Stimulated activated CD8-positive, alpha-beta memory T cell treated with anti-CD3 and anti-CD28 coated beads, Interleukin-4, amount 100 ng/mL, for 24 hours (primary cell): ENCODE data around the gene POLD3.

ENCODE experiments used
- DNase-seq: peaks from one replicate; pipeline ENCODE4 v3.0.0-alpha.2; 2020; ENCODE audit warnings: low read depth

The POLD3 gene

DNA sequence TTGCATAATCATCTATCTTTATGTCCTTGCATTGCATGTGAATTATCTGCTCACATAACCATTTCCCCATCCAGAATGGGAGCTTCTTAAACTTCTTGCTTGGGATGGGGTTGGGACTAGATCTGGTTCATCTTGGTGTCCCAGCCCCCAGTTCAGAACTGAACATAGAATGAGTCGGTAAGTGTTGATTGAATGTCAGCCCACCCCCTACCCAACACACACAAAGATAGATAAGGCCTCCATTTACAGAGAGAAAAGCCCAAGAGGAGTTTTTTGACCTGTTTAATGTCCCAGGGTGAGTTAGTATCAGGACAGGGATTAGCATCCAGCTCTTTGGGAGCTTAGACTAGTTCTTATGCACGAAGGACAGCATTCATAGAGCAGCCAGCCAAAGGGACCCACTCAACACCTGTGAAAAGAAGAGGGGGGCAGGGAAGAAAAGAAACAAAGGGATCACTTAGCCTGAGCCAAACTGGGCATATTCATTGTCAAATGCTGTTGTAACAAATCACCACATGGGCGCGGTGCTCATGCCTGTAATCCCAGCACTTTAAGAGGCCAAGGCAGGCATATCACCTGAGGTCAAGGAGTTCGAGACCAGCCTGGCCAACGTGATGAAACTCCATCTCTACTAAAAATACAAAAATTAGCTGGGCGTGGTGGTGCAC is 81.4 kb downstream of the POLD3 start:
- no peak for DNase-seq

DNA sequence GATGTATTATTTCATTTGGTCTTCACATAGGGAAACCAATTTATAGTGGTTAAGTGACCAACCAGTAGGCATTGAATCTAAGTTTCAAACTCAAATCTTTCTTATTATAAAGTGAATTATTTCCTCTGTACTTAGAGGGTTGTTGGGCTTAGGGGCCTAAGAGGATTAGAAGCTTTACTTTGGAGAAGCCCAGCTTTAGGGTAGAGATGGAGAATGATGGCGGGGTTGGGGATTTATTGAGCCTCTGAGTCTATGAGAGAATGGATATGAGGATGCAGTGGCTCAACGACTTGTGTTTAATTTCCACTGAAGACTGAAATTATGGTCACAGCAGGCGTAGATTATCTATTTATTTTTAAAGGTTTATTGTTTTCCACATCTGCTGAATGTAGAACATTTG is 83.4 kb downstream of the POLD3 start:
- DNase-seq = no peak

DNA sequence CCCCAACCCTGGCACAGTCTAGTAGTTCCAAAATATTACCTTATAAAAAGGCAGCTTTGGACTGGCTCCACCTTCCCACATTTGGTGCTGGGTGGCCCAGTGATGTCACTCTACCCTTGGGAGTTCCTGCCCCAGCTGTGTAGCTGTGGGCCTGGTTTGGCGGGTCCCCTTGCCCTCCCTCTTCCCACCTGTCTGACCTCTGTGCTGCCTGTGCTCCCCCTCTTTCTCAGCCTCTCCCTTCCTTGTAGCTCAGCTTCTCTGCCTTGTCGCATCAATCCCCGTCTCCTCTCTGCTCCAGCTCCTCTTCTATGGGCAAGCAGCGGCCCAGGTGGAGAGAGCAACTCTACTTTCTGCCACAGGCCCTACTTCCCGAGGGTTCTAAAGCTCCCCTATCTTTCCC is 84.2 kb downstream of the POLD3 start:
- no peak for DNase-seq

DNA sequence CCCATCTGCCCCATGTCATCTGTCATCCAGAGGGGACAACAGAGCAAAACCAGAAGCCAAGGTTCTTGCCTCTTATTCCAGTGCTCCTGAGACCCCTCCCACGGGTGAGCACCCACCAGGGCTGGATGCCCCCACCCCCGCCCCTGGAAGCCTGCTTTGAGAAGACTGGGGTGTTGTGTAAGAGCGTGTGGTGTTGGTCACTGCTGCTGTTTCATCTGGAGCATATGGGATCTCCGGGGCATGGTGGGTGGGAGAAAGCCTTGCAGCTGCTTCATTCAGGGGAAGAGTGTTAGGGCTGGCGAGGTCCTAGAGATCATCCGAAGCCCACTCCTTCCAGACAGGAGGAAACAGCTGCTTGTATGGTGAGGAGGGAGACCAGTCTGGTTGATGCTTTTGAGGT is 84.7 kb downstream of the POLD3 start:
- no peak for DNase-seq

DNA sequence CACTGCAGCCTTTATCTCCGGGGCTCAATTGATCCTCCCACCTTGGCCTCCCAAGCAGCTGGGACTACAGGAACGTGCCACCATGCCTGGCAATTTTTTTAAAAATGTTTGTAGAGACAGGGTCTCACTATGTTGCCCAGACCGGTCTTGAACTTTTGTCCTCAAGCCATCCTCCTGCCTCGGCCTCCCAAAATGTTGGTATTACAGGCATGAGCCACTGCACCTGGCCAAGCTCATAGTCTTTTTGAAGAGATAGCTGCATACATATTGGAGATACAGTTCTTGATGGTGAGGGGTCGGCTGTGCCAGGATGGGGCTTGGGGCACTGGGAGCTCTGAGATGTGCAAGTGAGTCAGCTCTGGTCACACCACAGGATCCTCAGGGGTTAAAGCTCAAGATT is 85.7 kb downstream of the POLD3 start:
- no peak for DNase-seq

DNA sequence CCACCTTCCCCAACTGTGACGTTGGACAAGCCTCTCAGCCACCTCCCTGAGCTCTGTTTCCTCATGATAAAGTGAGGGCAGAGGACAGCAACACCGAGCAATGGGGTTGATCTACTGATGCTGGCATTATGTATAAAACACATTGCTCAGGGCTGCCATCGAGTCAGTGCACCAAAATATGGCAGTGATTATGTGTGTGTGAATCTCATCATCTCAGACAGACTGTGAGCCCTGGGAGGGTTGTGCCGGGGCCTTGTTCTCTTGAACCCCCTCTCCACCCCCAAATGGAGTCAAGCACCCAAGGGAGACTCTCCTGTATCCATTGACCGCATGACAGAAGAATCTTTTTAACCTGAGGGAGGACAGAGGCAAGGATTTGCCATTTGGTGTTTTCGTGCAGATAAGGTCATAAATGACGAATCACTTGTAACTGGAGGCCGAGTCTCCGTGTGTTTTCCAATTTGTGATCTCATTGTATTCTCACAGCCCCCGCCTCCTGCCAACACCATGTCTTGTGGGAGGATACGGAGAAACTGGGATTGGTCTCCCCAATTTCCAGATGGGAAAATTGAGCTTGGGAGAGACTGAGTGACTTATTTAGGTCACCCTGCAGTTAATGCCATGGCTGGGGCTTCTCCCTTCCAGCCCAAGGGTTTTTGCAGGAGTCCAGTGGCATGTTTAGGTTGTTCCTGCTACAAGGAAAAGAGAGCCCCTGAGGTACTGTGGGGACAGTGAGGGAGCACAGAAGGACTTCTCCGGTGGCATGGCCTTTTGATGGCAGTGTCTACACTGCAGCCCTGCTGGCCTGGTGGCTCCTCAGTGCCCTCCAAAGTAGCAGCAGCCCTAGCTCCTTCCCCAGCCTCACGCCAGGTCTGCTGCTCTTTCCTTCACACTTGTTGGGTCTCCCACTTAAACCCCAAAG is 86.5 kb downstream of the POLD3 start:
- no peak for DNase-seq

DNA sequence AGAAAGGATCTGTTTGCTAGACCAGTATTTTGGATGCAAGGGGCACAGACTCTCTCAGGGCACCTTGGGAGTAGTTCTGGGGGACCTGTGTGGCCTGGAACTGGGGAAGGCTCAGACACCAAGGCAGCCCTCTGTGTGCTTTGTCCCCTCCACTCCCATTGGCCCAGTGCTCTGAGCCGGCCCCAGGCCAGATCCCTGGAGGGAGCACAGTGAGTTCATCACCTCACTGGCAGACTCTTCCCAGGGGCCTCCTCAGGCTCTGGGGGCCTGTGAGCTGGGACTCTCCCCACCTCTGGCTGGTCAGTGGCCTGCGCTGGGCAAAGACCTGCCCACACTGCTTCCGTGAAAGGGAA is 87.1 kb downstream of the POLD3 start:
- DNase-seq = no peak

DNA sequence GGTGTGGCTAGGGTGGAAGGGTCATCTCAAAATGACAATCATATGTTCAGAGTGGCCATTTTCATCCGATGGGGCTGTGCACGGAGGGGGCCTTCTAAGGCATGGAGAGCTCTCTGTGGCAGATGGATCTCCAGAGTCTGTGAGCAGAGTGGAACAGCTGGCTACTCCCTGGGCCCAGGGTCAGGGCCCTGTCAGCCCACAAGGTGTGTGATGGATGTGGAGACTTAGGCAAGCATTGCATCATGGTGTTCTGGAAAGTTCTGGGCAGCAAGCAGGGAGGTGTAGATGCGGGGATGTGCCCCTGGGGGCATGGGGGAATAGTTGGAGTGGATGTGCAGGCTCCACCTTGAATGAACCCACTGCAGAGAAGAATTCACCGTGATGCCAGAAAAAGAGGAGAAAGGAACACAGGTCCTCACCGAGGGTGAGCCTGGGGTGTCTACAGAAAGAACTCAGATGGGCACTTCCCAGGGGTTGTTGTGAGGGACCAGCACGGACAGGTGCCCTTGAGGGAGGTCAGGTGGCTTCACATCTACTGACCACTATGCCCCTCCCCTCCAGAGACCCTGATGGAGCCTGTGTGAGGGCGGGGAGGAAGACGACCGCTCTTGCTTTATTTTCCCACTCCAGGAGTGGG is 87.8 kb downstream of the POLD3 start:
- DNase-seq = no peak

DNA sequence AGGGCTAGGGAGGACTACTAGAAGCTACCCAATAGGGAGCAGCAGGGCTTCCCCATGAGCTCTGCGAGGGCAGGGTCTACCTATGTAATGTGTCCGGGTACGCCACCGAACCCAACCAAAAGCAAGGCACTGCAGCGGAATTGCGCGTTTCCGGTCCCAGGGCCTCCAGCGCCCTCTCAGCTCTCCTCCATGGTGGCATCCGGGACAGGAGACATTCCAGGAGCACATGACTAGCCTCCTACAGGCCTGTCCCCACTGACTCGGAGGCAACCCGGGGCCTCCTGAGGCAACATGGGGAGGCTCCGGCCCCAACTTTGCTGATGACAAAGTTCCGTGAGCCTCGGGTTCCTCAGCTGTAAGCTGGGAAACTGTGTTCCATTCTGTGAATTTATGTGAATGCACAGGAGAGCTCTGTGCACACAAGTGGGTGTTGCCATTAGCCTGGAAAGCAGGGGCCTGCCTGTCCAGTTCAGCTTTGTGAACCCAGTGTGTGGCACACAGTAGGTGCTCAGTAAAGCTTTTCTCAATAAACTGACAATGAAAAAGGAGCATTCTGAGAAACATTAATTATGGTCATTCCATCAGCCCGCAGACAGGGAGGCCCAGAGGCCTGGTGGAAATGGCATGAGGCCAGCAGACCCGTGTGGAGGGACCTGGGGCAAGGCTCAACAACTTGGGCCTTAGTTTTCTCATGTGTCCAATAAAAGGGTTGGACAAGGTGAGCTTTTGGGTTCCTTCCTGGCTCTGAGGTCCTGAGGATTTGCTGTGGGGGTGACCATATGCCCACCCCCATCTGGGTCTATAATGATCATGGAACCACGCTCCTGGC is 88.5 kb downstream of the POLD3 start:
- DNase-seq = no peak

DNA sequence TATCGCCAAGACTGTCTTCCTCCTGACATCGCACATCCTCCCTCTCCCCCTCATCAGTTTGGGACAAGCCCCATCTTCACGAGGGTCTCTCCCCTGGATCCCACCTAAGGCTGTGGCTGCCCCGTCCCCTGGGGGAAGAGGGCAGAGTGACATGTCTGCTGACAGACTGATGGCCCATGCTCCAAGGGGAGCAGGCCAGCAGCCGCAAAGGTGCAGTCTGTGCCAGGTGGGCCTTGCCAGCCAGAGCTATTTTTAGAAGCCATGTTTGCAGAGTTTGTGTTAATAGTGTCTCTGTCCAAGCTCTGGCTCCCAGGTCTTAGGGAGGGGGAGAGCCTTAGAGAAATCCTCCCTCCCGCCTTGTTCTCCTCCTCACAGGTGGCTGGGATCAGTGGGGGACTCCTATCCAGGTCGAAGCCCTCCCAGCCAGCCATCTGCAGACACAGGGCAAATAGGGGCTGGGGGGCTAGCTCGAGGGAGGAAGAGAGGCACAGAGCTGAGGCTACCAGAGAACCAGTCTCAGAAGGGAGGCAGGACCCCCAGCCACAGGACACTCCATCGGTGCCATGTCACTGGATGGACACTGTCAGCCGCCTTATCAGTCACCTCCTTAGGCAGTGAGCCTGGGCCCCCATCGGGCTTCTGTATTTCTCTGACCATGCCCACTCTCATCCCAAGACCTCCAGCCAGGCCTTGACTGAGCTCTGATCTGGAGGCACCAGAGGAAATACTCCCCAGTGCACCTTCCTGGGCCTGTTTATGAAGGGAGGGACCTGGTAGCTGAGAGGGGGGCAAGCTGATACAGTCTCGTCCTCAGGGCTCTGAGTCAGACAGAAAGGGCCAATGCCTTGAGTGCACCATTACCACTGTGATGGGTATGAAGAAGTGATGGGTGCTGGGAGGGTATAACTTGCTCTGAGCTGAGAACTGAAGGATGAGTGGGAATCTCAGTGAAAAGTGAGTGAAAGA is 89.6 kb downstream of the POLD3 start:
- DNase-seq = no peak

DNA sequence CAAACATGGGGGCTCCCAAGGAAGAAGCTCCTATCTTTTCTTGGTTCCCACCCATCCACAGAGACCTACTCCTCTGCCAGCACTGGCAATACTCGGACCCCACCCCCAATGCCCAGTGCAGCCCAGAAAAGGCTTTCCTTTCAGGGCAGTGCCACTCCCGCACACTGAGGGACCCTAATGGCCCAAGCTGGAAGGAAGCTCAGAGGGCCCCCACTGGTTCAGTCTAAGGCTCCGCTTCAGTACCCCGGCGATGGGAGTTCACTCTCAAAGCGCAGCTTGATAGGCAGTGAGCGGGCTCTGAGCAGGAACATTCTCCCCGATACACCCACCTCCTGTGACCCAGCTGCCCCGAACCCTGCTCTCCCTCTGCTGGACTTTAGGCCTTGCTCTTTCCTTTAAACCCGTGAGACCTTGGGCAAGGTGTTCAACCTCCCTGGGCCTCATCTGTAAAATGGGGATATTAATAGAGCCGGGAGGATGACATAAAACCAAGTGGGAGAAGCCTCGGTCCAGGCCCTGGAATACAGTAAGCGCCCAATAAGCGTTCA is 90.4 kb downstream of the POLD3 start:
- no peak for DNase-seq

DNA sequence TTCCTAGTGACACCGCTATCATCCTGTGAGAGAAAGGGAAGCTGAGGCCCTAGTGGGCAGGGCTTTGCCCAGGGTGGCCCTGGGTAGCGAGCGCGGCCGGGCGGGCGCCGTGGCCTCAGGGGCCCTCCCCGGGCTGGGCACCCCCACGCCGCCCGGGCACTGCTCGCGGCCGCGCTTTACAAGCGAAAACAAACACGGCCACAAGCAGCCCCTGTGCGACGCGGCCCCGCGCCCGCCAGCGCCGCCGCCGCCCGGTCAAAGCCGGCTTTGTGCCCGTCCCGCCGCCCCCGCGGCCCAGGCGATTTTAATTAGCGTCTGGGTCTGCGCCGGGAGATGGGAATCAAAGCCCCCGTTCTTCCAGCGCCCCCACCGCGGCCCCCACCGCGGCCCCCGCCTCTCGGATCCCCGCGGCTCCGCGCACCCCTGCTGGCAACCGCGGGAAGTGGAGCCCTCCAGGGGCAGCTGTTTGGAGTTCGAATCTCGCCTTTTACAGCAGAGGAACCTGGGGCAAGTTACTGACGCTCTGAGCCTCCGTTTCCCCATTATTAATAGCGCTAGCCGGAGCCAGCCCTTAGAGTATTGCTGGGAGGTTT is 91.0 kb downstream of the POLD3 start:
- DNase-seq = no peak

DNA sequence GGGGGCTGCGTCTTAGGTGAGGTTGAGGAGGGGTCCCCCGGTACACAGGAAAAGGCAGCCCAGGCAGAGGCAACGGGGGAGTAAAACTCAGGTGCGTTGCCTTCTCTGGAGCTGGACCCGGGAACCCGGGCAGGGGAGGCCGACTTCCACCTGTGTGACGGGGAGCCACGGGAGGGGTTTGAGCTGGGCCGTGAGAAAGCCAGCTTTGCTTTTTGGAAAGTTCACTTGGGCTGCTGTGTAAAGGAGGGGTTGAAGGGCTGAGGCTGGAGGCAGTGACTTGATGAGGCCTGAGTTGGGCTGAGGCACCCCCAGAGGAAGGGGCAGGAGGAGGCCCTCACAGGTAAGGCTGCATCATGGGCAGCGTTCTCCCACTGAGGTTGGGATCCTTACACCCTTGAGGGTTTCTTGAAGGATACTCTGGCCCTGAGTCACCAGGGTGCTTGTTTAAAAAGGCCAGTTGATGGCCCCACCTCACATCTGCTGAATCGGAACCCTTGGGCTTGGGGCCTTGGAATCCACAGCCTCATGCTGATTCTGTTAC is 91.6 kb downstream of the POLD3 start:
- no peak for DNase-seq

DNA sequence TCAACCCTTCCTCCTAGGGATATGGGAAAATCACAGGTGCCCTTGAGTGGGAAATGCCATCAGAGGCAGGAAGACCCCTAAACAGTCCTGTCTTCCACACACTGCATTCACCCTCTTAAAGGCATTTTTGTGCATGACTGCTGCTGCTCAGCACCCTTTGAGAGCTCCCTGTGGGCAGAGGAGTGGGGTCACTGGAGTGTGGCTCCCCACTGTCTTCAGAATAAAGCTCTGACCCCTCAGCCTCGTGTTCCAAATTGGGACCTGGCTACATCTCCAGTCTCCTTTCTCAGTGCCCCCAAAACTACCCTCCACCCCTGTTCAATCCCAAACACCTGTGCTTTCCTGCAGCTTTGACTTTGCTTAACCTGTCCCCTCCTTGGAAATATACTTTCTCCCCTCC is 92.3 kb downstream of the POLD3 start:
- no peak for DNase-seq

DNA sequence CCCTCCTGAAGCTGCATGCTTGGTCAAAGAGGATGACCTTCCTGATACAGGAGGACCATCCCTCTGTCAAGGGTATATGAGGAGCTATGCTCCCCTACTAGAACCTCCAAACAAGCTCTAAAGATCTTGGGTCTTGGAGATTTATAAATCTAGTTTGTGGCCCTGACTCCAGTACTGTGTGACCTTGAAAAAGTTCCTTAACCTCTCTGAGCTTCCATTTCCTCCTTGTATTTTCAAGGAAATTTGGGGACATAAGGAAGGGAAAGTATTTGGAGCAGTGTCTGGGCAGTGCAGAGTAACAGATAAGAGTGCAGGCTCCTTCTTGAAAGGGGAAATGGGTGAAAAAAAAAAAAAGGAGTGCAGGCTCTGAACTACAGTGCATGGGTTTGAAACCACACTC is 93.0 kb downstream of the POLD3 start:
- no peak for DNase-seq

DNA sequence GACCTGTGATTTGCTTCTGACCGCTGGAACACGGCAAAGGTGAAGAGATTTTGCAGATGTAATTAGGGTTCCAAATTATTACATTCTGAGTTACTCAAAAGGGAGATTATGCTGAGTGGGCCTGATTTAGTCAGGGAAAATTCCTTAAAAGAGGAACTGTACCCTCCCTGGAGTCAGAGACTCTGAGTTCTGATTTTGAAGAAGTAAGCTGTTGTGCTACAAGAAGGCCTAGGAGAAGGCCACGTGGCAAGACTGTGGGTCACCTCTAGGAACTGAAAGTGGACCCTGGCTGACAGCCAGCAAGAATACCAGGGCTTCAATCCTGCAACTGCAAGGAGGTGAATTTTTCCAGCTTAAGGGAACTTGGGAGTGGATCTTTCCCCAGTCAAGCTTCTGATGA is 93.5 kb downstream of the POLD3 start:
- no peak for DNase-seq

DNA sequence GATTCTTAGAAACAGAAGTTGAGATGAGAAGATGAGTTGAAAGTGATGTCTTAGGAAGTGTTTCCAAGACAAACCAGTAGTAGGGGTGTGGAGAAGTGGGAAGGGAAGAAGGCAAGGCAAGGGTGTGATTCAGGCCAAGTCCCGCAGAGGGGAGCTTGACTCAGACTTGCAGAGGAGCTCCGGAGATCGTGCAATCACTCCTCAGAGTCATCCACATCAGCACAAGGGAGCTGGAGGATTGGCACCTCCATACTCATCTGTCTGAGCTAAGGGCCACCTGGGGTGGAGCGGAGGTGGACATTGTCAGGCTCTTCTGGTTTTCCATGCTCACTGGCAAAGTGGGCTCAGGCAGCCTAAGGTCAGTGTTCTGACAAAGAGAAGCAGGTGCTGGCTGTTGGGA is 94.4 kb downstream of the POLD3 start:
- no peak for DNase-seq

DNA sequence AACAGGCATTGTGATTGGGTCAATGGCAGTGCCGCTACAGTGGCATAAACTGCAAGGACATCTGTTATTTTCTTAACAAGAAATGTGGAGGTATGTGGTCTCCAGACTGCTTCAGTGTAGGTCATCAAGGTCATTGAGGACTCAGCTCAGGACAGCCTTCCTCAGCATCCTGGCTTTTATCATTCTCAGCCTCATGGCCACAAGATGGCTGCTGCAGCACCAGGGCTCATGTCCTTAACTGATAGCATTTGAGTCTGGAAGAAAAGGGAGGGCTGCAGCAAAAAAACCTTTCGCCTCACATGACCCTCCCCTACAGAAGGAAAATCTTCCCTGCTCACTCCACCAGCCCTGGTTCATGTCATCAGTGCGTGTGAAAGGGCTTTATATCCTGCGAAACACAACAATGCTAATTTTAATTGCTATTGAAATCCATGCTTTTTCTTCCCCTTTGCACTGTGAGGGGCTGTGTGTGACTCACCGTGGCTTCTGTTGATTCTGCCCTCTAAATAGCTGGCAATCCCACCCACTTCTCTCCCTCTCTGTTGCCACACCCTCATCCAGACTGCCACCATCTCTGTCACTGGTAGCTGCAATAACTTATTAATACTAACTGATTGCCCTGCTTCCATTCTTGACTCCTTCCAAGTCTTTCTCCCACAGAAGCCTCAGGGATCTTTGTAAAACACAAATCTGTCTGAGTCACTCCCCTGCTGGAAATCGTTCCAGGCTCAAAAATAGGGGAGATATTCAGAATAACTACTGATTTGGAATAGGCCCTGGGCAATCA is 95.0 kb downstream of the POLD3 start:
- no peak for DNase-seq

DNA sequence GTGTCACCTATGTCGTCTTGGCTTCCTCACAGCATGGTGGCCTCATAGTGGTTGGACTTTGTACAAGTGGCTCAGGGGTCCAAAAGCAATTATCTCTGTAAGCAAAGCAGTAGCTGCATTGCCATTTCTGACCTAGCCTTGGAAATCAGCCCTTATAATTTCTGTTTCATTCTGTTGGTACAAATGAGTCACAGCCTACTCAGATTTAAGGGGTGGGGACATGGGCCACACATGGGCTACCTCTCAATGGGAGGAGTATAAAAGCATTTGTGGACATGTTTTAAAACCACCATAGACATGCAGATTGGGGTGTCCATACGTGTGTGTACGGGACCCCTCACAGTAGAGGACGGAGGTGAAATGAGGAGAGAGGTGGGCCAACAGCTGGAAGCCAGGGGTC is 97.3 kb downstream of the POLD3 start:
- no peak for DNase-seq
